HTR-8/SVneo (cell line): ENCODE data around the gene FZD8.

Source experiments
- DNase-seq: peaks from one replicate; pipeline ENCODE4 v3.0.0; 2011; ENCODE audit warnings: low spot score, mixed read lengths; ENCODE audit not compliant: insufficient read length
- FAIRE-seq: peaks from 2 replicates; lab custom pipeline; 2011; peaks lifted over from hg19 to GRCh38; lab: Jason Lieb, UNC

Gene FZD8

GRCh38 chr10:35612385-35613106 is 29.6 kb downstream of the FZD8 start:
- DNase-seq = no peak
- no peak for FAIRE-seq

- no peak for DNase-seq
Observed at GRCh38 chr10:35611750-35612149, 30.3 kb downstream of the FZD8 start.

GRCh38 chr10:35608328-35608672 is 33.8 kb downstream of the FZD8 start:
- no peak for FAIRE-seq
- DNase-seq = no peak

More at GRCh38 chr10:35611750-35612149, 30.3 kb downstream of the FZD8 start:
- FAIRE-seq = no peak

GRCh38 chr10:35607475-35608327 is 34.4 kb downstream of the FZD8 start:
- DNase-seq (no peak), FAIRE-seq (no peak)

GRCh38 chr10:35606430-35606829 is 35.7 kb downstream of the FZD8 start:
- no peak for DNase-seq
- FAIRE-seq = no peak

- DNase-seq = no peak
- peak; percentile 38 for FAIRE-seq
Observed at GRCh38 chr10:35605191-35605590, 36.9 kb downstream of the FZD8 start, which contains the start of gene GJD4. Gene GJD4 (plus strand): TSS chr10:35605341. CDS start chr10:35605568, 227 bp downstream.

- no peak for DNase-seq
- FAIRE-seq = no peak
Observed at GRCh38 chr10:35600193-35600592, 41.9 kb downstream of the FZD8 start.

- peak; percentile 36 for DNase-seq
- peak; percentile 78 for FAIRE-seq
Observed at GRCh38 chr10:35598379-35598778, 43.7 kb downstream of the FZD8 start.

GRCh38 chr10:35595106-35595505 is 47.0 kb downstream of the FZD8 start:
- FAIRE-seq = peak; percentile 9
- no peak for DNase-seq

GRCh38 chr10:35594115-35595079 is 47.7 kb downstream of the FZD8 start:
- DNase-seq (no peak), FAIRE-seq (no peak)

GRCh38 chr10:35592441-35592840 is 49.7 kb downstream of the FZD8 start:
- FAIRE-seq (no peak), DNase-seq (no peak)

- no peak for FAIRE-seq
- no peak for DNase-seq
Observed at GRCh38 chr10:35588836-35589235, 53.3 kb downstream of the FZD8 start.
